NCI-H187 treated with DMSO at 0.1 percent for 48 hours (cell line): Measurements from ENCODE around the gene ARPC4.

Experiments used
- DNase-seq: peaks from one replicate; lab custom pipeline; 2025; lab: John Stamatoyannopoulos, UW

The ARPC4 gene

GRCh38 chr3:9792405-9793160, at the start of gene ARPC4, which contains the start of gene TADA3:
Gene ARPC4, plus strand, starts transcription at chr3:9793082. Its CDS starts 40 bp downstream, at chr3:9793122.
Gene TADA3, minus strand, starts transcription at chr3:9792473. Its CDS starts 1,007 bp downstream, at chr3:9791466.
- peak; percentile 66 for DNase-seq

GRCh38 chr3:9743548-9743947, 49.3 kb upstream of the ARPC4 start:
- DNase-seq = no peak

DNA sequence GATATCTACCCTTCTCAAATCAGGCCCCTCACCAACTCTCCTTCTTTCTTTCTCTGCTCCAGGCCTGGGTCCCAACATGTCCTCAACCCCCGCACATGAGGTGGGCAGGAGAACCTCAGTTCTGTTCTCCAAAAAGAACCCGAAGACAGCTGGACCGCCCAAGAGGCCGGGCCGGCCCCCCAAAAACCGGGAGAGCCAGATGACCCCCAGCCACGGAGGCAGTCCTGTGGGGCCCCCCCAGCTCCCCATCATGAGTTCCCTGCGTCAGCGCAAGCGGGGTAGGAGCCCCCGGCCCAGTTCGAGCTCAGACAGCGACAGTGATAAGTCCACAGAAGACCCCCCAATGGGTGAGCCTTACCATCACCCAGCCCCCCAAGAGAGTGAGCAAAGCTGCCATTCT, 48.7 kb upstream of the ARPC4 start:
- DNase-seq = no peak

GRCh38 chr3:9745521-9745920, 47.4 kb upstream of the ARPC4 start:
- DNase-seq = no peak

DNA sequence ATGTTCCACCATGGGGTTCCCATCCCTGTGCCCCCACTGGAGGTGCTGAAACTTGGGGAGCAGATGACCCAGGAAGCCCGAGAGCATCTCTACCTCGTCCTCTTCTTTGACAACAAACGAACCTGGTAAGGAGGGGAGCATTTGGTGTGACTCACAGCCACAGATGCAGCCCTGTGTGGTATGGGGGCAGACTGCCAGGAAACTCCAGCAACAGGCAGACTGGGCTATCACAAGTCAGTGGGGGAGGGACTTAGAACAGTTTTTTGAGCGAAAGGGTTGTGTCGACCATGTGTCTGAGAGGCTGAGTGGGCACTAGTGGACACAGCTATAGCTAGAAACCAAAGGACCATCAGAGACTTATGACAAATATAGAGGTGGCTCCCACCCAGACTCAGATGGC, 46.6 kb upstream of the ARPC4 start:
- no peak for DNase-seq

DNA sequence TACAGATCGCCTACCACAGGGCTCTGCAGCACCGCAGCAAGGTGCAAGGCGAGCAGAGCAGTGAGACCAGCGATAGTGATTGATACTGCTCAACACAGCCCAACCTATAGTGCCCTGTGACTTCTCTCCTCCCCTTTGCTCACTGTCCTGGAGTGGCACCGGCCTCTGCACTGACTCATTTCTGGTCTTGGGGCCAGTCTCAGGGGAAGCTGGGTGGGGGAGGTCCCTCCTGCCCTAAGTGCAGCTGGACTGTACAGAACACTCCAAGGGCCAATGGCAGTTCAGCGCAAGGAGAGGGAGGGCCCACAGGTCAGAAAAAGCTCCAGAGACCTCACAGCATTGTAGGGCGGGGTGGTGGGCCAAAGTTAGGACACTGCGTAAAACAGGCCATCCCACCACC, 45.6 kb upstream of the ARPC4 start:
- DNase-seq = no peak

DNA sequence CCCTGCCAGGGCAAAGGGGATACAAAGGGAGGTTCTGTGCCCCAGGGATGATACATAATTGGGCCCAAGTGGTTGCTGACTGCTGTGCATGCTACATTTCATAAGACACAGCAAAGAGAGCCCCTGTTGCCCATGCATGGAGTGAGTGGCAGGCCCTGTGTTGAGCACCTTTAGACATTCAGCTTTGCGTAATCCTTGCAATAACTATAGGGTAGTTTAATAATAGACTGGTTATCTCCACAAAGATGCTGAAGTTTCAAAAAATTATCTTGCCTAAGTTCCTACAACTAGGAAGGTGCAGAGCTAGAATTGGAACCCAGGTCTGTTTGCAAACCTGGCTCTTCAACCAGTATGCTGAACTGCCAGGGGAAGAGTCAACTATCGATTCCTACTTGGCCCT, 44.9 kb upstream of the ARPC4 start:
- no peak for DNase-seq

- DNase-seq = no peak
These were observed 43.6 kb upstream of the ARPC4 start for GRCh38 chr3:9749296-9749644.

GRCh38 chr3:9749645-9750555, 43.0 kb upstream of the ARPC4 start, which contains the start of gene OGG1:
Gene OGG1, plus strand, starts transcription at chr3:9749952. Its CDS starts 335 bp downstream, at chr3:9750287.
- DNase-seq = peak; percentile 70

- no peak for DNase-seq
These were observed 42.1 kb upstream of the ARPC4 start for GRCh38 chr3:9750556-9751411.

DNA sequence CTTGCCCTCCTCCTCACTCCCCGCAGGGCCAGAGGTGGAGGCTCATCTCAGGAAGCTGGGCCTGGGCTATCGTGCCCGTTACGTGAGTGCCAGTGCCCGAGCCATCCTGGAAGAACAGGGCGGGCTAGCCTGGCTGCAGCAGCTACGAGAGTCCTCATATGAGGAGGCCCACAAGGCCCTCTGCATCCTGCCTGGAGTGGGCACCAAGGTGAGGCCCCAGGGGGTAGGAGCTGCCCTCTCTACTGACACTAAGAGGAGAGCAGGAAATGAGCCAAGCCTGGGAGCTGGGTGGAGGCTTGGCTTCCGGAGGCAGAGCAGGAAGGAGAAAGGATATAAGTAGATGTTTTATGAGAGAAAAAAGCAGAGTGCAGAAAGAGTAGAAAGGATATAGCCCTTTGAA, 38.2 kb upstream of the ARPC4 start:
- DNase-seq = no peak

DNA sequence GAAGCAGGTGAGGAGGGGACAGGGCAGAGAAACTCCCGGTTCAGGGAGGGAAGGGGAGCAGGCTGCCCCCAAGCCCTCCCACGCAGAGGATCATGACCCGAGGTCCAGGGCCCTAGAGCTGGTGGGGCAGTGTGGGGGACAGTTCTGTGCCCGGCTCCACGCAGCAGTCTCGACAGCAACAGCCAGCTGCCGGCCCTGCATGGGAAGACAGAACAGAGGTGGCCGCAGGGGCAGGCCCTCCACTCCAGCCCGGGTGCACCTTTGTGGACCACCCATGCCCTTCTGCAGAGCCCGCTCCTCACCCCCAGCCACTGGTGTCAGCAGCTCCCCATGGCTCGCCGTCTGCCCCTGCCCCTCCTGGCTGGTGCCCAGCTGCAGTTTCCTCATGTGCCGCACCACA, 35.5 kb upstream of the ARPC4 start:
- DNase-seq = no peak

GRCh38 chr3:9760779-9761505, 31.9 kb upstream of the ARPC4 start:
- DNase-seq = no peak

- DNase-seq = no peak
These were observed 31.0 kb upstream of the ARPC4 start for GRCh38 chr3:9761919-9762318.

GRCh38 chr3:9762871-9763270, 30.0 kb upstream of the ARPC4 start:
- DNase-seq = no peak

- no peak for DNase-seq
These were observed 27.0 kb upstream of the ARPC4 start for GRCh38 chr3:9765865-9766264.

- no peak for DNase-seq
These were observed 25.5 kb upstream of the ARPC4 start for GRCh38 chr3:9767418-9767817.

DNA sequence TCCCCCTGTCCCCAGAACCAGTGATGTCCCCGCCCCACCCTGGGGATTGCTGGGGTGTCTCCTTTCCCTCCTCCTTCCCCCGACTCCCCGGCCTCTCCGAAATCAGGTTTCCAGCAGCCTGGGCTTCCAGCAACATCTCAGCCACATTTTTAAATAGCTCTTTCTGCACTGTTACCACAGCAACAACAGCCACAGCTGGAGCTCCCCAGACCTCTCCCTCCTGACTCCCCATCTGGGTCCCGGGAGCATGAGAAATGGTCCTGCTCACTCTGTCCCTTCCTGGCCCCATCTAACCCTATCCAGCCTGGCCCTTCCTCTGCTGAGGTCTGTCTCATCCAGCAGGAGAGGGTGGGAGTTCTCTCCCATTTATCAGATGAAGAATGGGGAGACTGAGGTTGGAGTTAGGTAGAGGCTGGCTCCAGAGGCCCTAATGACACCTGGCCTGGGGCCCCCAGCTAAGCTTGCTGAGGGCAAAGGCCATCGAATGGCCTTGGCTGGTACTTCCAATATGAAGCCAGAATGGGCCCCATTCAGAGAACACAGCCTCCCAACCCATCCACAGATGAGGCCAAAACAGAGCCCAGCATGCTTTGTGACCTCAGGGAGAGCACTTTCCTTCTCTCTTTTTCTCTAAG, 24.6 kb upstream of the ARPC4 start:
- no peak for DNase-seq

DNA sequence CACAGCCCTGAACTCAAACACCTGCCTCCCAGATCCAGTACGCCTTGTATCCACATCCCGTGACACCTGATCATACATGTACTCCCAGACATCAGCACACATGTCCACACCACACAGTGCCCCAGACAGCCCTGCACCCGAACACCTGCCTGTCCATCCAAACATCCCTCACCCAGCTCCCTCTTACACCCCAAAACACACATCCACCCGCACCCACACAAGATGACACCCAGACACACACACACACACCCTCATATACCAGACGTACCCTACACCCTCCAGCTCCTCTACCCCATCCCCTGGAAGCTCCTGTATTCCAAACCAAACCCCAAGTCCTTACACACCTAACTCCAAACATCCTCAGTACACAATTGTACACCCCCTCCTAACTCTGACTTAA, 23.9 kb upstream of the ARPC4 start:
- no peak for DNase-seq

DNA sequence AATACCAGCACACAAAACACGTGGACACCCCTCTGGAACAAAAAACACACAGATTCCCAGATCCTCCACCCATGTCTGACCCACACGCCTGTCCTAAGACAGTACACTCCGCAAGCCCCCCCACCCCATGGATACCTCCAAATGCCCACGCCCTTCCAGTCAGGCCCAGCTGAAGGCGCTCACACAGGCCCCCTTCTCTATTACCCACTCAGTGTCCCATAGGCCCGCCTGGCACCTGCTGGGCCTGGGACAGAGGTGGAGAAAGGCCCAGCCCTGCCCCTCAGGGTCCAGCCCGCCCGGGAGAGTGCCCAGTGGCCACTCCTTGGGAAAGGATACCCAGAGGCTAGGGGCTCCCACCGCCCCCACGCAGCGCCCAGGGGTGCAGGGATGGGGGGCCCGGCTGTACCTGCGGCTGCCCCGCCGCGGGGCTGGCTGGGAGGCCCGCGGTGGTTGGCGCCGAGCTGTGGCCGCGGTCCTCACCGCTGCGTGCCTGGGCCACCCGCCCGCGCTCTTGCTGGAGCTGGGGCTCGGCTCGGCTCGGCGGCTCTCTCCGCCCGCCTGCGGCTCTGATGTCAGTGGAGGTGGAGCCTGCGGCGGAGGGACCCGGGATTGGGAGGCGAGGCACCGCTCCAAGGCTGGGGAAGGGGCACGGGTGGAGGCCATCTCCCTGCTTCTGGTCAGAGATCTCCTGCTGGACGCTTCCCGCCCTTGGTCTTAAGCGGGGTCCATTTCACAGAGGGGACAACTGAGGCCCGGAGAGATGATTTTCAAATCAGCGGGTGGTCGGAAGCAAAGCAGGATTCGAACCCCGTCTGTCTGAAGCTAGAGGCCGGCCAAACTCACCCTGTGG, 23.2 kb upstream of the ARPC4 start, which contains the start of gene CAMK1:
Gene CAMK1 (minus strand): TSS at position 522 of the 850 bp plus-strand sequence. CDS start 2,198 bp downstream, outside the sequence.
- no peak for DNase-seq
